ENCODE results near the gene KRT73. TPM values are rescaled to one million over a fixed set of nuclear protein-coding genes. Genes with fewer than 3 reads are reported as not detected.

The KRT73 gene
- total and polyA plus RNA-seq, 2 of the 8 experiments (the other 6 are each of a cell fraction or from before 2014, with no cell fraction given), result not detected

GRCh38 chr12:52558781-52559445, 59.4 kb downstream of the KRT73 start (continued):
- TF ChIP-seq CHD7 (IDR thresholded peaks at IDR 0.05; ENCODE audit: insufficient replicate concordance, low read length) (no peak), CEBPB (IDR thresholded peaks at IDR 0.05; ENCODE audit: low read depth, low read length) (no peak), EGR1 (IDR thresholded peaks at IDR 0.05; ENCODE audit: borderline replicate concordance, low read depth, low read length) (no peak), CBX5 (IDR thresholded peaks at IDR 0.05; ENCODE audit: low read depth, low read length) (no peak), E2F6 (IDR thresholded peaks at IDR 0.05) (no peak), SAP30 (IDR thresholded peaks at IDR 0.05; ENCODE audit: insufficient read depth, insufficient replicate concordance, low read length) (no peak), SUZ12 (IDR thresholded peaks at IDR 0.05; ENCODE audit: low read length) (no peak)

All from H1 (cell line).